Testis (tissue), 2 donors: ENCODE results near the gene KCND3.

Experiments used
- CTCF ChIP-seq, 3 experiments: fragments of 450-650 bp in 2 of 3; fragments of 200-600 bp in 1 of 3; sonication (generic) in 1 of 3; IDR thresholded peaks; one replicate each; pipeline ENCODE4 v1.5.1; 2016 to 2019; ENCODE audit warnings: antibody characterized with exemption in 3 of 3, mild to moderate bottlenecking in 2 of 3, moderate library complexity in 1 of 3
- POLR2A ChIP-seq: fragments of 450-650 bp; IDR thresholded peaks from one replicate; pipeline ENCODE4 v1.6.1; 2017; ENCODE audit warnings: antibody characterized with exemption, mild to moderate bottlenecking, moderate library complexity

- TF ChIP-seq CTCF (IDR thresholded peaks at IDR 0.05) (no peak), POLR2A (no peak)
Observed at GRCh38 chr1:111965781-111966443, 23.6 kb downstream of the KCND3 start.
